GM11168 (cell line): ENCODE data around the gene XRCC1.

Experiments
- in situ Hi-C: fragments of 300-500 bp; cut with MboI; formaldehyde crosslinking; loops from one replicate; pipeline ENCODE4 v1.12.0; 2022; ENCODE audit warnings: low sequenced_read_pairs; ENCODE audit not compliant: unreplicated experiment

XRCC1 gene

GRCh38 chr19:43575156-43575950 is at the start of gene XRCC1, which contains the start of gene PINLYP:
Gene XRCC1 (minus strand): TSS chr19:43575527. CDS start chr19:43575458, 69 bp downstream.
Gene PINLYP (plus strand): TSS chr19:43575801. CDS start chr19:43577192, 1,391 bp downstream.
- in situ Hi-C loops = no loop called here

GRCh38 chr19:43624933-43625332 is 49.6 kb upstream of the XRCC1 start:
- in situ Hi-C loops = no loop called here

- in situ Hi-C loops = no loop called here
These were observed 48.8 kb upstream of the XRCC1 start for GRCh38 chr19:43623889-43624670.

- in situ Hi-C loops = no loop called here
These were observed 47.6 kb upstream of the XRCC1 start for GRCh38 chr19:43622956-43623355.

GRCh38 chr19:43622070-43622469 is 46.7 kb upstream of the XRCC1 start:
- in situ Hi-C loops = no loop called here

GRCh38 chr19:43620061-43621001 is 45.0 kb upstream of the XRCC1 start:
- in situ Hi-C loops = no loop called here

- in situ Hi-C loops = no loop called here
These were observed 44.1 kb upstream of the XRCC1 start, which contains the start of gene ZNF428 for GRCh38 chr19:43619262-43620060. Gene ZNF428 (minus strand): TSS chr19:43619629. CDS start chr19:43614304, 5,325 bp downstream.

GRCh38 chr19:43618921-43619261 is 43.6 kb upstream of the XRCC1 start:
- in situ Hi-C loops = no loop called here

GRCh38 chr19:43616954-43617353 is 41.6 kb upstream of the XRCC1 start:
- in situ Hi-C loops = no loop called here

- in situ Hi-C loops = no loop called here
These were observed 41.0 kb upstream of the XRCC1 start for GRCh38 chr19:43616306-43616705.

- in situ Hi-C loops = no loop called here
These were observed 37.0 kb upstream of the XRCC1 start for GRCh38 chr19:43612374-43612773.

- in situ Hi-C loops = no loop called here
These were observed 36.5 kb upstream of the XRCC1 start, which contains the start of gene SRRM5 for GRCh38 chr19:43611788-43612187. Gene SRRM5 (plus strand): TSS chr19:43612088. CDS start chr19:43612122, 34 bp downstream.

- in situ Hi-C loops = no loop called here
These were observed 35.2 kb upstream of the XRCC1 start for GRCh38 chr19:43610493-43610892.

- in situ Hi-C loops = no loop called here
These were observed 34.5 kb upstream of the XRCC1 start for GRCh38 chr19:43609872-43610271.

GRCh38 chr19:43607238-43608205 is 32.2 kb upstream of the XRCC1 start:
- in situ Hi-C loops = no loop called here

- in situ Hi-C loops = no loop called here
These were observed 31.4 kb upstream of the XRCC1 start for GRCh38 chr19:43606569-43607229.

- in situ Hi-C loops = no loop called here
These were observed 30.7 kb upstream of the XRCC1 start for GRCh38 chr19:43605875-43606568.
